HFFc6 (cell line): Measurements from ENCODE around the gene RELCH. TPM values are rescaled to one million over a fixed set of nuclear protein-coding genes. Genes with fewer than 3 reads are reported as not detected.

Experiments
- DNase-seq: peaks from one replicate; pipeline ENCODE4 v3.0.0-alpha.2; 2018
- H3K27ac Mint-ChIP-seq: 2 replicates; pipeline ENCODE4 v1.8.0; 2020; ENCODE audit warnings: mild to moderate bottlenecking, mixed read lengths
- H3K27me3 Mint-ChIP-seq: 2 replicates; pipeline ENCODE4 v1.8.0; 2021; ENCODE audit warnings: mild to moderate bottlenecking, moderate library complexity, mixed read lengths; ENCODE audit not compliant: insufficient read depth
- H3K36me3 Mint-ChIP-seq: 2 replicates; pipeline ENCODE4 v1.8.0; 2021; ENCODE audit warnings: low read depth, mixed read lengths
- H3K4me1 Mint-ChIP-seq: 2 replicates; pipeline ENCODE4 v1.8.0; 2020; ENCODE audit warnings: low read depth, mixed read lengths
- H3K4me3 Mint-ChIP-seq: 2 replicates; pipeline ENCODE4 v1.8.0; 2020; ENCODE audit warnings: mild to moderate bottlenecking, moderate library complexity, mixed read lengths
- H3K9me3 Mint-ChIP-seq: 2 replicates; pipeline ENCODE4 v1.8.0; 2020; ENCODE audit warnings: mild to moderate bottlenecking, mixed read lengths
- total RNA-seq, 6 experiments: library from RNA; stranded (reverse); fragmentation: NEBNext Ultra II Directional; extraction: Animal tissue kit (Norgen Biotek cat#: 25700); gene quantifications; 2 replicates in 1 of 6; 3 replicates in 5 of 6; pipeline ENCODE4 v1.2.3, GENCODE V29; 2021
- TF ChIP-seq, protein P1 (sequence below): fragments of 200-600 bp; sonication (generic); IDR thresholded peaks from 2 replicates; pipeline ENCODE4 v1.5.0; 2021; ENCODE audit warnings: antibody characterized with exemption, mild to moderate bottlenecking

Gene RELCH
- total RNA-seq, 6 experiments from 2014 or later: 24.6 to 30.3 (median 26.6) TPM

- Mint-ChIP-seq H3K36me3 (no peaks in the 10 kb centered on the region), H3K9me3 (no peaks in the 10 kb centered on the region), H3K27ac (no peak overlapping the region), H3K4me3 (no peak overlapping the region), H3K4me1 (peaks cover 10% of the 10 kb centered on the region), H3K27me3 (no peaks in the 10 kb centered on the region)
- TF ChIP-seq, protein P1, sequence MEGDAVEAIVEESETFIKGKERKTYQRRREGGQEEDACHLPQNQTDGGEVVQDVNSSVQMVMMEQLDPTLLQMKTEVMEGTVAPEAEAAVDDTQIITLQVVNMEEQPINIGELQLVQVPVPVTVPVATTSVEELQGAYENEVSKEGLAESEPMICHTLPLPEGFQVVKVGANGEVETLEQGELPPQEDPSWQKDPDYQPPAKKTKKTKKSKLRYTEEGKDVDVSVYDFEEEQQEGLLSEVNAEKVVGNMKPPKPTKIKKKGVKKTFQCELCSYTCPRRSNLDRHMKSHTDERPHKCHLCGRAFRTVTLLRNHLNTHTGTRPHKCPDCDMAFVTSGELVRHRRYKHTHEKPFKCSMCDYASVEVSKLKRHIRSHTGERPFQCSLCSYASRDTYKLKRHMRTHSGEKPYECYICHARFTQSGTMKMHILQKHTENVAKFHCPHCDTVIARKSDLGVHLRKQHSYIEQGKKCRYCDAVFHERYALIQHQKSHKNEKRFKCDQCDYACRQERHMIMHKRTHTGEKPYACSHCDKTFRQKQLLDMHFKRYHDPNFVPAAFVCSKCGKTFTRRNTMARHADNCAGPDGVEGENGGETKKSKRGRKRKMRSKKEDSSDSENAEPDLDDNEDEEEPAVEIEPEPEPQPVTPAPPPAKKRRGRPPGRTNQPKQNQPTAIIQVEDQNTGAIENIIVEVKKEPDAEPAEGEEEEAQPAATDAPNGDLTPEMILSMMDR: no peak
- no peak for DNase-seq
Measured at GRCh38 chr18:62179213-62179612, 7.8 kb upstream of the RELCH start.

- TF ChIP-seq, protein P1: peak; percentile 19
- H3K4me3 Mint-ChIP-seq: no peak overlapping the region
- no peaks in the 10 kb centered on the region for H3K36me3 Mint-ChIP-seq
- H3K9me3 Mint-ChIP-seq: no peaks in the 10 kb centered on the region
- no peaks in the 10 kb centered on the region for H3K27me3 Mint-ChIP-seq
- peaks cover 20% of the 10 kb centered on the region for H3K4me1 Mint-ChIP-seq
- H3K27ac Mint-ChIP-seq: no peak overlapping the region
- no peak for DNase-seq
Measured at GRCh38 chr18:62182220-62182619, 4.8 kb upstream of the RELCH start.

DNA sequence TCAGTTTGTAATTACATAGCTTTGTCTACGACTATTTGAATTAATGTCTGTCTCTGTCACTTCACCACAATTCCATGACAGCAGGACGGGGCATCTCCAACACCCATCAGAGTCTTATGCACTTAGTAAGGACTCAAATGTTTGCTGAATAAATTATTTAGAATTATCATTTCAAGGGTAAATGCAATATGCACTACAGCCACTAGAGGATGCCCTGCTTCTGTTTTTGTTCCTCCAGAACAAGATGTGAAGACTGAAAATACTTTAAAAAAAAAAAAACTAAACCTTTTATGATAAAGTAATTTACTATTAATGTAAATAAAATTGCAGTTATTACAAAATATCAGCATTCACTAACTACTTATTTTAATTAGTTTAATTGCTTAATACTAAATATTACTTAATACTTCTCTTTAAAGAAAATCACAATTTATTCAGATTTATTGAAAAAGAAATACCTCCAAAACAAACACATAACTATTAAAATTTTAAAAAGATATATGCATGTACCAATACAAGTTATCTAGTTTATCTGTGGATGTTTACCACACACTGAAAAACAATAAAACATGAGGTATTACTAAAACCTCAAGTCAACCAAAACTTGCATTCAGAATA, 3.4 kb upstream of the RELCH start:
- DNase-seq: peak; percentile 61
- Mint-ChIP-seq H3K9me3 (no peaks in the 10 kb centered on the region), H3K36me3 (no peaks in the 10 kb centered on the region; the same call in 1 of the 2 replicates), H3K4me1 (peaks cover 25% of the 10 kb centered on the region), H3K27ac (no peak overlapping the region), H3K27me3 (no peaks in the 10 kb centered on the region), H3K4me3 (no peak overlapping the region)
- TF ChIP-seq, protein P1: peak; percentile 99

- no peaks in the 10 kb centered on the region for H3K9me3 Mint-ChIP-seq
Measured at GRCh38 chr18:62186499-62186773, 619 bp upstream of the RELCH start.

GRCh38 chr18:62187543-62188510, 772 bp downstream of the RELCH start:
- H3K4me1 Mint-ChIP-seq: peaks cover 60% of the 10 kb centered on the region
- peaks cover 24% of the 10 kb centered on the region for H3K36me3 Mint-ChIP-seq
- TF ChIP-seq, protein P1: peak; percentile 59
- no peaks in the 10 kb centered on the region for H3K27me3 Mint-ChIP-seq
- H3K27ac Mint-ChIP-seq: peak overlapping the region; percentile 91
- peak; percentile 23 for DNase-seq
- peak overlapping the region; percentile 98 for H3K4me3 Mint-ChIP-seq
- peaks cover 7% of the 10 kb centered on the region for H3K9me3 Mint-ChIP-seq

More at GRCh38 chr18:62186499-62186773, 619 bp upstream of the RELCH start:
- DNase-seq: peak; percentile 34
- TF ChIP-seq, protein P1: no peak
- Mint-ChIP-seq H3K27me3 (no peaks in the 10 kb centered on the region), H3K27ac (peak overlapping the region; percentile 91), H3K4me1 (peaks cover 52% of the 10 kb centered on the region), H3K4me3 (peak overlapping the region; percentile 98), H3K36me3 (peaks cover 10% of the 10 kb centered on the region)
